Fibroblast of lung (primary cell): ENCODE measurements around the gene DHCR24. TPM values are rescaled to one million over a fixed set of nuclear protein-coding genes. Genes with fewer than 3 reads are reported as not detected.
"Not testable (repeated sequence)": the region's sequence is repeated elsewhere in the genome, so short reads cannot be mapped to it uniquely, and the experiment has no call there.

Experiments
- DNase-seq, 2 donors: peaks; one replicate each; pipeline versions ENCODE4 v3.0.0 to v3.0.0-alpha.2; 2010; ENCODE audit warnings: low read depth in 2 of 2
- H2AFZ ChIP-seq: 2 replicates; pipeline ENCODE4 v1.5.1; 2012; ENCODE audit warnings: low read length, control low read depth, inconsistent platforms
- H3K27ac ChIP-seq: 2 replicates; pipeline ENCODE4 v1.5.1; 2011; ENCODE audit warnings: low read length, control low read depth; ENCODE audit not compliant: insufficient read depth
- H3K27me3 ChIP-seq: 2 replicates; pipeline ENCODE4 v1.5.1; 2011; ENCODE audit warnings: mild to moderate bottlenecking, low read length; ENCODE audit not compliant: control insufficient read depth, insufficient read depth
- H3K36me3 ChIP-seq: 2 replicates; pipeline ENCODE4 v1.5.1; 2011; ENCODE audit warnings: low read length; ENCODE audit not compliant: control insufficient read depth, insufficient read depth
- H3K4me1 ChIP-seq: 2 replicates; pipeline ENCODE4 v1.5.1; 2011; ENCODE audit warnings: low read length; ENCODE audit not compliant: control insufficient read depth, insufficient read depth; ENCODE audit errors: extremely low read depth
- H3K4me2 ChIP-seq: 2 replicates; pipeline ENCODE4 v1.5.1; 2011; ENCODE audit warnings: low read length, control low read depth; ENCODE audit not compliant: insufficient read depth; ENCODE audit errors: extremely low read depth
- H3K4me3 ChIP-seq, 4 experiments: fragments of 200-600 bp in 1 of 4; sonication (generic) in 1 of 4; replicated peaks in 1 of 4; 2 replicates each; pipeline ENCODE4 v1.5.1; 2011 to 2016; ENCODE audit warnings: low read length in 4 of 4, low read depth in 3 of 4, mild to moderate bottlenecking in 3 of 4, control low read depth in 2 of 4, inconsistent platforms in 1 of 4, mixed read lengths in 1 of 4; ENCODE audit not compliant: insufficient read depth in 1 of 4; ENCODE audit errors: control extremely low read depth in 1 of 4
- H3K79me2 ChIP-seq: 2 replicates; pipeline ENCODE4 v1.5.1; 2012; ENCODE audit warnings: mild to moderate bottlenecking, low read length, inconsistent platforms; ENCODE audit not compliant: control insufficient read depth, insufficient read depth
- H3K9ac ChIP-seq: 2 replicates; pipeline ENCODE4 v1.5.1; 2011; ENCODE audit warnings: mild to moderate bottlenecking, low read length, control low read depth; ENCODE audit not compliant: insufficient read depth
- H3K9me3 ChIP-seq: 2 replicates; pipeline ENCODE4 v1.5.1; 2012; ENCODE audit warnings: low read depth, low read length; ENCODE audit not compliant: control insufficient read depth, insufficient read depth
- H4K20me1 ChIP-seq: 2 replicates; pipeline ENCODE4 v1.5.1; 2011; ENCODE audit warnings: low read length; ENCODE audit not compliant: control insufficient read depth, insufficient read depth; ENCODE audit errors: extremely low read depth
- CTCF ChIP-seq, 2 donors: IDR thresholded peaks in 1 of 2; conservative IDR thresholded peaks in 1 of 2; 1 replicate in 1 of 2; 2 replicates in 1 of 2; pipeline ENCODE4 v1.5.1; 2011 to 2012; ENCODE audit warnings: low read length in 2 of 2, control low read depth in 1 of 2, inconsistent platforms in 1 of 2, low read depth in 1 of 2, mild to moderate bottlenecking in 1 of 2
- EZH2 ChIP-seq: IDR thresholded peaks from 2 replicates; pipeline ENCODE4 v1.5.1; 2012; ENCODE audit warnings: low read length, control low read depth, mild to moderate bottlenecking; ENCODE audit errors: missing control alignments
- polyA plus RNA-seq, 2 donors: library from polyadenylated mRNA; depleted of rRNA in 1 of 2; stranded (reverse) in 1 of 2; unstranded in 1 of 2; fragments of >200 nt; gene quantifications; 2 replicates each; pipeline ENCODE4 v1.2.1, GENCODE V29; 2011 to 2012; ENCODE audit warnings: missing spikeins in 1 of 2
- total RNA-seq: library from RNA; depleted of rRNA; stranded (reverse); fragments of >200 nt; gene quantifications from 2 replicates; pipeline ENCODE4 v1.2.1, GENCODE V29; 2014

The DHCR24 gene
- total and polyA plus RNA-seq, 2 donors (not counting 1 experiment from before 2014, with no cell fraction given): 217 to 329 TPM

GRCh38 chr1:54934869-54935268, 47.9 kb upstream of the DHCR24 start:
- no peak overlapping the region for H2AFZ ChIP-seq
- H3K27ac ChIP-seq: peak overlapping the region; percentile 50
- TF ChIP-seq CTCF (conservative IDR thresholded peaks at IDR 0.05 in 1 of 2, IDR thresholded peaks at IDR 0.05 in 1 of 2; ENCODE audit: low read depth in 1 of 2, low read length in 2 of 2): no peak
- TF ChIP-seq EZH2: no peak

GRCh38 chr1:54934081-54934480, 47.1 kb upstream of the DHCR24 start:
- H3K79me2 ChIP-seq, H3K36me3 ChIP-seq, H4K20me1 ChIP-seq, H3K9ac ChIP-seq, H3K9me3 ChIP-seq, DNase-seq, H3K4me1 ChIP-seq, H3K27me3 ChIP-seq, H3K4me2 ChIP-seq, H2AFZ ChIP-seq, H3K4me3 ChIP-seq, H3K27ac ChIP-seq: not testable (repeated sequence)

More at GRCh38 chr1:54934869-54935268, 47.9 kb upstream of the DHCR24 start:
- no peaks in the 10 kb centered on the region for H3K36me3 ChIP-seq
- H3K27me3 ChIP-seq: no peaks in the 10 kb centered on the region
- H3K4me3 ChIP-seq: no peak overlapping the region
- H4K20me1 ChIP-seq: no peaks in the 10 kb centered on the region
- H3K4me2 ChIP-seq: peak overlapping the region; percentile 27
- H3K79me2 ChIP-seq: no peaks in the 10 kb centered on the region
- peak; percentile 71 to 96 for DNase-seq
- peaks cover 8% of the 10 kb centered on the region for H3K4me1 ChIP-seq
- H3K9me3 ChIP-seq: no peaks in the 10 kb centered on the region
- H3K9ac ChIP-seq: no peak overlapping the region

- H3K79me2 ChIP-seq: no peaks in the 10 kb centered on the region
- H2AFZ ChIP-seq: no peak overlapping the region
- no peaks in the 10 kb centered on the region for H3K9me3 ChIP-seq
- TF ChIP-seq CTCF (conservative IDR thresholded peaks at IDR 0.05 in 1 of 2, IDR thresholded peaks at IDR 0.05 in 1 of 2; ENCODE audit: low read depth in 1 of 2, low read length in 2 of 2): no peak
- TF ChIP-seq EZH2: no peak
- no peaks in the 10 kb centered on the region for H3K27me3 ChIP-seq
- H3K9ac ChIP-seq: no peak overlapping the region
- no peak overlapping the region for H3K27ac ChIP-seq
- H3K4me2 ChIP-seq: no peak overlapping the region
- no peak for DNase-seq
- peaks cover 12% of the 10 kb centered on the region for H3K4me1 ChIP-seq
- H3K36me3 ChIP-seq: no peaks in the 10 kb centered on the region
- no peak overlapping the region for H3K4me3 ChIP-seq
- H4K20me1 ChIP-seq: no peaks in the 10 kb centered on the region
Observed at GRCh38 chr1:54931275-54931840, 44.4 kb upstream of the DHCR24 start.
